Measurements from ENCODE around the gene RTP5. TPM values are rescaled to one million over a fixed set of nuclear protein-coding genes. Genes with fewer than 3 reads are reported as not detected.

The RTP5 gene
- total RNA-seq, 1 experiment from 2014 or later: not detected

GRCh38 chr2:241857041-241857541 lies 12.4 kb upstream of the RTP5 start:
- Mint-ChIP-seq H3K36me3 (ENCODE audit: insufficient read depth in 1 of 3, low read depth in 3 of 3) (no peaks in the 10 kb centered on the region), H3K27ac (no peak overlapping the region), H3K9me3 (peaks cover 0 to 5% of the 10 kb centered on the region in 2 experiments; a peak in 2 of 5 replicates), H3K27me3 (ENCODE audit: low read depth) (peaks cover 2% of the 10 kb centered on the region; the same call in 1 of the 2 replicates), H3K4me1 (peaks cover 4 to 8% of the 10 kb centered on the region in 2 experiments), H3K4me3 (no peak overlapping the region)
- H3K23ac ChIP-seq (ENCODE audit: insufficient read length, low read depth, low read length): no peak overlapping the region
- no peaks in the 10 kb centered on the region for H3K79me2 ChIP-seq (ENCODE audit: insufficient read depth, low read length)
- no peak overlapping the region; the same call in 1 of the 2 replicates for H3K14ac ChIP-seq (ENCODE audit: insufficient read depth, low read length)
- no peak overlapping the region for H2AK5ac ChIP-seq (ENCODE audit: insufficient read length, low read length)
- no peak overlapping the region for H3K56ac ChIP-seq (ENCODE audit: insufficient read length, low read depth, low read length)
- H3T11ph ChIP-seq (ENCODE audit: low read length): no peak overlapping the region
- no peak overlapping the region for H2BK5ac ChIP-seq (ENCODE audit: insufficient read length, low read length)
- no peak overlapping the region for H4K5ac ChIP-seq (ENCODE audit: insufficient read length, low read depth, low read length)
- no peak for DNase-seq
- no peak overlapping the region for H3K18ac ChIP-seq (ENCODE audit: insufficient read length, low read depth, low read length)
- no peak overlapping the region for H4K8ac ChIP-seq (replicated peaks; ENCODE audit: insufficient read length, low read depth, low read length)
- no peaks in the 10 kb centered on the region for H3K27me3 ChIP-seq (ENCODE audit: insufficient read depth, low read length)
- no peaks in the 10 kb centered on the region for H3K79me1 ChIP-seq (ENCODE audit: insufficient read depth, low read depth, low read length, poor library complexity, severe bottlenecking)
- no peak overlapping the region for H3K9ac ChIP-seq (ENCODE audit: extremely low read depth, insufficient read length, low read length)
- TF ChIP-seq CTCF (conservative IDR thresholded peaks at IDR 0.05): no peak
- no CpG with 5 or more reads among the region's 28 CpGs for WGBS (ENCODE audit: extremely low coverage, insufficient read length, low lambda C conversion rate)
- no peaks in the 10 kb centered on the region; the same call in 1 of the 2 replicates for H3K4me1 ChIP-seq (ENCODE audit: insufficient read depth, low read length)
- no peak overlapping the region for H2BK120ac ChIP-seq (ENCODE audit: low read depth, low read length, poor library complexity, severe bottlenecking)
- no peak overlapping the region for H2BK12ac ChIP-seq (ENCODE audit: insufficient read length, low read depth, low read length)
- no peak overlapping the region for H4K91ac ChIP-seq (ENCODE audit: insufficient read length, low read depth, low read length)
- no peak overlapping the region for H2AFZ ChIP-seq (ENCODE audit: low read length)
- no peaks in the 10 kb centered on the region for H4K20me1 ChIP-seq (ENCODE audit: control insufficient read depth, insufficient read depth, insufficient read length)
- H3K23me2 ChIP-seq (ENCODE audit: insufficient read length, low read depth, low read length, poor library complexity, severe bottlenecking): no peaks in the 10 kb centered on the region
- H2BK20ac ChIP-seq (ENCODE audit: low read depth, low read length, poor library complexity, severe bottlenecking): no peak overlapping the region
- H3K9me3 ChIP-seq (ENCODE audit: control insufficient read depth, low read depth, low read length): no peaks in the 10 kb centered on the region
- no peak overlapping the region for H2BK15ac ChIP-seq (ENCODE audit: low read depth, low read length)
- no peak overlapping the region for H3K4me2 ChIP-seq (ENCODE audit: insufficient read depth, insufficient read length, low read length)
- no peak overlapping the region for H3K4ac ChIP-seq (ENCODE audit: low read depth, low read length)
- no peak overlapping the region for H3K27ac ChIP-seq (ENCODE audit: insufficient read length, low read depth, low read length)

All from H9 (cell line).